ENCODE results near the gene DDC.
"Not testable (repeated sequence)": the region's sequence is repeated elsewhere in the genome, so short reads cannot be mapped to it uniquely, and the experiment has no call there.

DDC gene

DNA sequence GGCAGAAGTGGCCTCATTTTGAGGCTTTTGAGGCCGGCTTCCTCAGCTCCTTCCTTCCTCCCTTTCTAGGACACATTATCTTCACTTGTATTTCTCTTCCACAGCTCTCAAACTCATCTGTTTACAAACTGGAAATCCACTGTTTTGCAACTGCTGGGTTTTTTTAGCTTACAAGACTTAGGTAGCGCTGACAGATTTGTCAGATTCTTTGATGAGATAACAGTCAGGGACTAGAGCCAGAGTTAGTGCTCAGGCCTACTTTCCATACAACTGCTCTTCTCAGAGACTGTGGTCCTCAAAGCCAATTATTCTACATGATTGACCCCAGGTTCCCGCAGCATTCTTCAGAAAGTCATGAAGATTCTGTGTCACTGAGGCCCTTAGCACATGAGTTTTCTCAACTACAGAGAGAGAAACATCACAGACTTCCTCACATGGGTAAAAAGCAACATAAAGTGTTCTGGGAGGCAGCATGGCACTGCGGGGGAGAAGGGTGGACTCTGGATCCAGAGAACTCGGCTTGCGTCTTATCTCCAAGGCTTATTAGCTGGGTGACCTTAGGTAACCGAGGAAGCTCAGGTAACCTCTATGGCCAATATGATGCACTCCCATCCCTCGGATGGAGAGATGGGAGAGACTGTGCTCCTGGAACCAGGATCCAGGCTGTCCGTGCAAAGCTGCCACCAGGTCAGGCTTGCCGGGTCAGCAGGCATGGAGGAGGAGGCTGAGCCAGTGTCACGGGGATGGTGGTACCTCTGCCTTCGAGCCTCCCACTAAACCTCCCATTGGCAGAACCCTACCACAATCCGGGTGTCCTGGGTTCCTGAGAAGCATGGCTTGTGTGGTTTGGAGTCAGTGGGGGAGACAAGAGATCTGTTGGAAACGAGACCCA, 10.5 kb downstream of the DDC start:
- TF ChIP-seq, protein P1, sequence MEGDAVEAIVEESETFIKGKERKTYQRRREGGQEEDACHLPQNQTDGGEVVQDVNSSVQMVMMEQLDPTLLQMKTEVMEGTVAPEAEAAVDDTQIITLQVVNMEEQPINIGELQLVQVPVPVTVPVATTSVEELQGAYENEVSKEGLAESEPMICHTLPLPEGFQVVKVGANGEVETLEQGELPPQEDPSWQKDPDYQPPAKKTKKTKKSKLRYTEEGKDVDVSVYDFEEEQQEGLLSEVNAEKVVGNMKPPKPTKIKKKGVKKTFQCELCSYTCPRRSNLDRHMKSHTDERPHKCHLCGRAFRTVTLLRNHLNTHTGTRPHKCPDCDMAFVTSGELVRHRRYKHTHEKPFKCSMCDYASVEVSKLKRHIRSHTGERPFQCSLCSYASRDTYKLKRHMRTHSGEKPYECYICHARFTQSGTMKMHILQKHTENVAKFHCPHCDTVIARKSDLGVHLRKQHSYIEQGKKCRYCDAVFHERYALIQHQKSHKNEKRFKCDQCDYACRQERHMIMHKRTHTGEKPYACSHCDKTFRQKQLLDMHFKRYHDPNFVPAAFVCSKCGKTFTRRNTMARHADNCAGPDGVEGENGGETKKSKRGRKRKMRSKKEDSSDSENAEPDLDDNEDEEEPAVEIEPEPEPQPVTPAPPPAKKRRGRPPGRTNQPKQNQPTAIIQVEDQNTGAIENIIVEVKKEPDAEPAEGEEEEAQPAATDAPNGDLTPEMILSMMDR (conservative IDR thresholded peaks at IDR 0.05; ENCODE audit: low read depth, low read length) = no peak
- DNase-seq (ENCODE audit: low read depth) = no peak
- H3K4me3 ChIP-seq (ENCODE audit: low read depth, low read length) = no peak overlapping the region

DNA sequence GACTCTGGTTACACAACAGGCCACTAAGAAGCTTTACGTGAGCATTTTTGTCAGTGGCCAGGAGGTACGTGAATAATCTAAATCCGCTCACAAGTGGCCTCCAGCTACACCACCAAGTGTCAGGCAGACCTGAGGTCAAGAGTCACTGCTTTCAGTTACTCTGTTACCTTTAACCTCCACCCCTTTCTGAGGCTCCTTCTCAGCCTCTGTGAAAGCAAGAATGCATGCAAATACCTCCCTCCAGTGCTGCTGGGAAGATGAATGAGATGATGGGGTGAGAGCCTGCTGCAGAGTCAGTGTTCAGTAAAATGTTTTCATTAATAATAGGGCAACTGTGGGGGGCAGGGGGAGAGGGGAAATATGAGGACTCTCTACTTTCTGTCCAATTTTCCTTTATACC, 11.2 kb downstream of the DDC start:
- DNase-seq (ENCODE audit: low read depth) = no peak
- TF ChIP-seq, protein P1 (conservative IDR thresholded peaks at IDR 0.05; ENCODE audit: low read depth, low read length) = no peak
- no peak overlapping the region for H3K4me3 ChIP-seq (ENCODE audit: low read depth, low read length)

DNA sequence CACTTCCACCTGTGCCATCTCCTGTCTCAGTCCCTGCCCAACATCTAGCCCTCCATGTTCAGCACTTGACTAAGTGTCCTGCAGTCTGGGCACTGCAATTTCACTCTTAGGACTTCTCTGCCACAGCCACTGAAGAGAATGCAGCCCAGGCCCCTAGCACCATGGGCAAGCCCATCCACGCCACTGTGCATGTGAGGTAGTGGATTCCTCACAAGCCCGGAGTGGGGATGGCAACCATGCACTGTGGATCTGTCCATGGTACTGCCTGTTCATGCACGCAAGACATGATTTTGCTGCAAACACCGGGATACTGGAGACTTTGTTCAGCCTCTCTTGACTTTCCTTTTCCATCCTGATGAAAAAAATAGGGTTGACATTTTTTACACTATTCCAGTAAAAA, 12.3 kb downstream of the DDC start:
- H3K4me3 ChIP-seq (ENCODE audit: low read depth, low read length) = no peak overlapping the region
- DNase-seq (ENCODE audit: low read depth) = peak; percentile 77
- TF ChIP-seq, protein P1 (conservative IDR thresholded peaks at IDR 0.05; ENCODE audit: low read depth, low read length) = no peak

DNA sequence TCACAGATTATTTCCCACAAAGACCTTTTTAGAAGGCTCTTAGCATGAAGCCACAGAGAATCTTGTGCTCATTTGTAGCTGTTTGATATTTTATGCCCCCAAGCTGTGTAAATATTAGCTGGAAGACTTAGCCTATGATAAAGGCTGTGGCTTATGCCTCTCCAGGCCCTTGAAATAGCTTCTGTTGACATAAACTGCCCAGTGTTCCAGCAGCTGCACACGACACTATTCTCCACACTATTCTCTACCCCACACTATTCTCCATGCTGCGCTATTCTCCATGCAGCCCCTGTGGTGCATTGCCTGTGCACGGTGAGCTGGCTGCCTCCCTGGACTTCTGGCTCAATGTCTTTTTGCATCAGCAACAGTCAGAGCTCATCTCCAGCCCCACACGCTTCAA, 13.1 kb downstream of the DDC start:
- no peak for DNase-seq (ENCODE audit: low read depth)
- H3K4me3 ChIP-seq (ENCODE audit: low read depth, low read length) = no peak overlapping the region
- TF ChIP-seq, protein P1 (conservative IDR thresholded peaks at IDR 0.05; ENCODE audit: low read depth, low read length) = no peak

DNA sequence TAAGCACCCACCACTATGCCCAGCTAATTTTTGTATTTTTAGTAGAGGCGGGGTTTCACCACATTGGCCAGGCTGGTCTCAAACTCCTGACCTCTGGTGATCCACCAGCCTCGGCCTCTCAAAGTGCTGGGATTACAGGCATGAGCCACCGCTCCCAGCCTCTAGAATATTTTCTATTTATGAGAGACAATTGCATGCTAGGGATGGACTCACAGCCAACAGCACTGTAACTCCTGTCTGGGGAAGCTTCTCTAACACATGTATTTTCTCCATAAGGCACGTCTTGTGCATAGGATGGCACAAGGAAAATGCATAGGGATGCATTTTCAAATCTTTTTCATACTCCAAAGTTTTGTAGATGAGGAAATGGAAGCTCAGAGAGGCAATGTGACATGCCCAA, 19.6 kb downstream of the DDC start:
- not testable (repeated sequence) for H3K4me3 ChIP-seq (ENCODE audit: low read depth, low read length); DNase-seq (ENCODE audit: low read depth)

DNA sequence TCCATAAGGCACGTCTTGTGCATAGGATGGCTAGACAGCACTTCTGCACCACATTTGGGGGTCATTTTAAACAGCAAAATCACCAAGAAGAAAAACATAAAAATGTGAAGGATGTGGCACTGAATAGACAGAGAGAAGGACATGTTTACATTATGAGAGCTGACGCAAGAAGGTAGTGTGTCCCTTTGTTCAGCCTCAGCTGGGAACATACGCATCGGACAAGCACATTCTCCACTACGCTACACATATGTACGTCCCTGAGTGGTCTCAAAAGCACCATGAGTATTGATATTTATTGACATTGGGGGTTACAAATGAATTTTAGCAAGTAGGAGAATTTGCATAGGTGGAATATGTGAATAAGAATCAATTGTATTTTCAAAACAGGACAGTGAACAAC, 20.2 kb downstream of the DDC start:
- no peak for DNase-seq (ENCODE audit: low read depth)
- H3K4me3 ChIP-seq (ENCODE audit: low read depth, low read length) = no peak overlapping the region
- TF ChIP-seq, protein P1 (conservative IDR thresholded peaks at IDR 0.05; ENCODE audit: low read depth, low read length) = no peak

DNA sequence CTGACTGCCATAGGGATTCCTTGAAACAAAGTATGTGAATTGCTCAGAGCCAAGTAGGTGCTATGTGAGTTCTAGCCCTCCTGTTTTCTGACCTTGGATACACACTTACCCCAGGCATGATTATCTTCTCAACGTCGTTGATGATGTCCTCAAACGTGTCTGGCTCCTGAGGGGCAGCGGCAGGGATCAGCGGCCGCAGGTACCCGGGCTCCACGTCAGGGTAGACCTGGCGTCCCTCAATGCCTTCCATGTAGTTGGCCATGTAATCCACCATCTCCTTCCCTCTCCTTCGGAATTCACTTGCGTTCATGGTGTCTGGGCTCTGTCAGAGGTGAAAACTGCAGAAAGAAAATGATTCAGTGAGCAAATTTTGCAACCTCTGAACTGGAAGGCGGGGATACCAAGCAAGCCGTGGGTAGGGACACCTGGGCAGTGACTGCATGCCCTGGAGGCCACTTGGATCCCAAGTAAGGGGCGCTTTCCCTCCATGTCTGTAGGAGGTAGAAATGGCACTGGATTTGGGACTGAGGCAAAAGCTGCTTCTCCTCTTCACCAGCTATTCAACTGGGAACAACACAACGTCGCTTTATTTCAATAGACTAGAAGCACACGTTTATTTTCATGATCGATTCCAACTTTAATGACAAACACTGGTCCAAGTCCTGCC, 21.3 kb downstream of the DDC start:
- TF ChIP-seq, protein P1 (conservative IDR thresholded peaks at IDR 0.05; ENCODE audit: low read depth, low read length) = no peak
- DNase-seq (ENCODE audit: low read depth) = no peak
- H3K4me3 ChIP-seq (ENCODE audit: low read depth, low read length) = no peak overlapping the region

Measured in choroid plexus epithelial cell (primary cell).